Endothelial cell of umbilical vein (primary cell): Measurements from ENCODE around the gene GPD1L.

Experiments used
- CTCF ChIP-seq, 2 donors: IDR thresholded peaks; 1 replicate in 1 of 2; 2 replicates in 1 of 2; pipeline ENCODE4 v1.5.1; 2011; ENCODE audit warnings: low read length in 2 of 2, mild to moderate bottlenecking in 2 of 2, moderate library complexity in 2 of 2, control low read depth in 1 of 2, inconsistent platforms in 1 of 2, low read depth in 1 of 2; ENCODE audit not compliant: insufficient read depth in 1 of 2; ENCODE audit errors: extremely low read depth in 1 of 2
- EZH2 ChIP-seq: IDR thresholded peaks from 2 replicates; pipeline ENCODE4 v1.6.1; 2012; ENCODE audit warnings: borderline replicate concordance, low read depth, mild to moderate bottlenecking, moderate library complexity, low read length, inconsistent platforms; ENCODE audit not compliant: severe bottlenecking
- FOS ChIP-seq: IDR thresholded peaks from 2 replicates; pipeline ENCODE4 v1.6.1; 2011; ENCODE audit warnings: mild to moderate bottlenecking, low read length, moderate library complexity, borderline replicate concordance; ENCODE audit not compliant: insufficient read depth
- GATA2 ChIP-seq: IDR thresholded peaks from 2 replicates; pipeline ENCODE4 v1.7.0; 2011; ENCODE audit warnings: low read depth, mild to moderate bottlenecking, moderate library complexity, mixed read lengths, low read length; ENCODE audit not compliant: insufficient read length, insufficient read depth
- JUN ChIP-seq: IDR thresholded peaks from 2 replicates; pipeline ENCODE4 v1.6.1; 2011; ENCODE audit warnings: borderline replicate concordance, low read depth; ENCODE audit not compliant: insufficient read length, insufficient read depth
- MAX ChIP-seq: IDR thresholded peaks from 2 replicates; pipeline ENCODE4 v1.6.1; 2011; ENCODE audit not compliant: insufficient read depth, insufficient read length
- MYC ChIP-seq: IDR thresholded peaks from one replicate; pipeline ENCODE4 v1.6.1; 2011; ENCODE audit warnings: mild to moderate bottlenecking, low read depth, low read length
- POLR2A ChIP-seq: IDR thresholded peaks from 2 replicates; pipeline ENCODE4 v1.6.1; 2012; ENCODE audit warnings: low read depth, mild to moderate bottlenecking, control low read depth, low read length
- POLR2AphosphoS5 ChIP-seq: IDR thresholded peaks from 2 replicates; pipeline ENCODE4 v1.6.1; 2012; ENCODE audit warnings: low read depth, mild to moderate bottlenecking, control low read depth, low read length, moderate library complexity; ENCODE audit not compliant: insufficient read depth

- TF ChIP-seq CTCF (IDR thresholded peaks at IDR 0.05; ENCODE audit: extremely low read depth in 1 of 2, insufficient read depth in 1 of 2, low read depth in 1 of 2, low read length in 2 of 2): no peak
- TF ChIP-seq POLR2A: no peak
- no peak for TF ChIP-seq POLR2AphosphoS5
- TF ChIP-seq JUN: no peak
- TF ChIP-seq MAX: no peak
- TF ChIP-seq EZH2: no peak
- no peak for TF ChIP-seq FOS
- no peak for TF ChIP-seq GATA2
- no peak for TF ChIP-seq MYC
Observed at GRCh38 chr3:32078864-32079263, 27.6 kb upstream of the GPD1L start.
